Measurements from ENCODE around the gene MRPS27.

The MRPS27 gene

GRCh38 chr5:72286798-72287197 lies 33.2 kb downstream of the MRPS27 start:
- no peak for DNase-seq

DNA sequence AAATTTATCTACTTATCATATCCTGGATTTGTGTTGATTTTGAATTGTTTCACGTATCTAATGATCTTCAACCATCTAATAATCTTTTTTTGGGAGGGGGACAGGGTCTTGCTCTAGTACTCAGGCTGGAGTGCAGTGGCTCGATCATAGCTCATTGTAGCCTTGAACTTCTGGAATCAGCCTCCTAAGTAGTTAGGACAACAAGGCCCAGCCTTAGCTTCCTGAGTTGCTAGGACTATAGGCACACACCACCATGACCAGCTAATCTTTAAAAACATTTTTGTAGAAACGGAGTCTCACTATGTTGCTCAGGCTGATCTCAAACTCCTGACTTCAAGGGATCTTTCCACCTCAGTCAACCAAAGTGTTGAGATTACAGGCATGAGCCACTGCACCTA lies 34.6 kb downstream of the MRPS27 start:
- no peak for DNase-seq

GRCh38 chr5:72284559-72285423 lies 35.2 kb downstream of the MRPS27 start:
- peak; percentile 17 for DNase-seq

DNA sequence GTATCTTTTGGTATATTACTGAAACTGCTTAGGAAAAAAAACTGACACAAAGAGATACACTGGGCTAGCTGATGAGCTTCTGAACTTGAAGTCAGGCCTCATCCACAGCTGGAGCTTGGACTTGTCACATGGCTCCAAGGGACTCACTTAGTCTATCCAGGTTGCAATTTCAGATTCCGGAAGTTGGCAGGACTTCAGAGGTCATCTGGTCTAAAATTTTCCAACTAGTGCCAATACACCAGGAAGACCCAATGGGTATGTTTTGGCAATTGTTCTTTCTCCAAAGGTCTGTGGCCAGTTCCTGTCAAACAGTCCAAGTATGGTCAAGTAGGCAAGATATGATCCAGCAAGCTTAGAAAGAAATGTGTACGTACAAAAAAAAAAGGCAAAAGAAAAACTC lies 36.7 kb downstream of the MRPS27 start:
- DNase-seq, result peak; percentile 55

GRCh38 chr5:72282878-72283277 lies 37.2 kb downstream of the MRPS27 start:
- DNase-seq, result peak; percentile 62

DNA sequence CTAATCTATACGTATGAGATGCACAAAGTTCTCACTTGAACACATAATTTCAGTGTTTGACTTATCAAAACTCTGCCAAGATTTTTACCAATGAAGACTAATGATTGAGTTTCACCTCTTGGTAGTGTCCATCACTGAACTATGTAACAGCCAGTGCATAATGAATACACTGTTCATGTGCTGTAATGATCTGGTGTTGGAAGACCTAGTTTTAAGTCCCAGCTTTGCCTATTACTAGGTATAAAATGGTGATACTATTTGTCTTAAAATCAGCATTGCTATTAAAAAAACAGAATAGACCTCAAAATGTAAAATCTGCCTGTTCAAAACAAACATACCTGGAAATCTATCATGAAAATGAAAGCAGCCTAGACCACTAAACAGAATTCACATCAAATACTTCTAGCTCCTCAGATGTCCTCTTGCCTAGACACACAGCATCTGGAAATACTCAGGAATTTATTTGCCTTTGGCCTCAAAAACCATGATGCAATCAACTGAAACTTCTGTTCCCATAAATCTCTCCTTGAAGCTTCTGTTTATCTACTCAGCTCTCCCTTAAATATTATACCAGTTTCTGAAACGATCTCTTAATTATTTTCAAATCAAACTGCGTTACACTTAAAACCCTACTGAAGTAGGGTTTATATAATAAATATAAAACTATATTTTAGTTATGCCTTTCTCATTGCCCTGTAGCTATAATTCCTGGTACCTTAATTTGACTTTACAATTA lies 38.1 kb downstream of the MRPS27 start:
- peak; percentile 92 for DNase-seq

DNA sequence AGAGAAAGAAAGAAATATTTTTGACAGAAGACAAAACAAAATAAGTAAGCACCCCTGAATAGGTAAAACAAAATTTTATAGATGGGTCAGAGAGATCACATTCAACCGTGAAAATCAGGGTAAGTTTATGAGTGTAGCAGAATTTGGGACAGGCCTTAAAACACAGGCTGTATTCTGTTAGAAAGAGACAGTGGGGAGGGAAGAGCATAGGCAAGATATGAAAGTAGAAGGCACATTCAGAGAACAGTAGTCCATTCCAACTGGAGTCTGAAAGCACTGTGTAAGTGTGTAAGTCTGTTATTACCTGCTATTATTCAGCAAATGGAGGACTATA lies 38.6 kb downstream of the MRPS27 start:
- DNase-seq, result peak; percentile 57

DNA sequence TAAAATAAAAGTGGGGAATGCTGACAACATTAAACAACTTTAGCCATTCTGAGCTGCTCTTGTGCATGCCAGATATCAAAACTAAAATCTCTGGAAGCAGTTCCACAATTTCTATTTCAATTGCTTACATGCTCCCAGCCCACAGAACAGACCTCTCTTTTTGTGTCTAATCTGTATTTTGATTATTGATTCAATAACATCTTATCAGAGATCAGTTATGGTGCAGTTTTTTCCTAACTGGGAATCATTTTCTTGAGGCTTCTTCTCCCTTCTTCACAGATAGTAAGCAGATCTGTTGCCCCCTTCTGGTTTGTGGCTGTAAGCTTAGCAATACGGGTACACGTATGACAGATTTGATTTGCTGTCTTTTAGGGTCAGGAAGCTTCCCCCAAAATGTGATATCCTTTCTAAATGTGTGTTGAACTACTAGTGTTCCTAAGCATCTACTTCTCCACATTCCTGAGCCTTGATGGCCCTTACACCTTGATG lies 39.4 kb downstream of the MRPS27 start:
- DNase-seq, result peak; percentile 79

DNA sequence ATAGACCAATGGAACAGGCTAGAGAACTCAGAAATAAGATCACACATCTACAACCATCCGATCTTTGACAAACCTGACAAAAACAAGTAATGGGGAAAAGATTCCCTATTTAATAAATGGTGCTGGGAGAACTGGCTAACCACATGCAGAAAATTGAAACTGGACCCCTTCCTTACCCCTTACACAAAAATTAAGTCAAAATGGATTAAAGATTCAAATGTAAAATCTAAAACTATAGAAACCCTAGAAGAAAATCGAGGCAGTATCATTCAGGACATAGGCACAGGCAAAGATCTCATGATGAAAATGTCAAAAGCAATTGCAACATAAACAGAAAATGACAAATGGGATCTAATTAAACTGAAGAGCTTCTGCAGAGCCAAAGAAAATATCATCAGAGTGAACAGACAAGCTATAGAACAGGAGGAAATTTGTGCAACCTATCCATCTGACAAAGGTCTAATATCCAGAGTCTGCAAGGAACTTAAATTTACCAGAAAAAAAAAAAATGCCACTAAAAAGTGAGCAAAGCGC lies 43.8 kb downstream of the MRPS27 start:
- DNase-seq, result no peak

- no peak for DNase-seq
Measured at GRCh38 chr5:72273547-72273946, 46.5 kb downstream of the MRPS27 start.

DNA sequence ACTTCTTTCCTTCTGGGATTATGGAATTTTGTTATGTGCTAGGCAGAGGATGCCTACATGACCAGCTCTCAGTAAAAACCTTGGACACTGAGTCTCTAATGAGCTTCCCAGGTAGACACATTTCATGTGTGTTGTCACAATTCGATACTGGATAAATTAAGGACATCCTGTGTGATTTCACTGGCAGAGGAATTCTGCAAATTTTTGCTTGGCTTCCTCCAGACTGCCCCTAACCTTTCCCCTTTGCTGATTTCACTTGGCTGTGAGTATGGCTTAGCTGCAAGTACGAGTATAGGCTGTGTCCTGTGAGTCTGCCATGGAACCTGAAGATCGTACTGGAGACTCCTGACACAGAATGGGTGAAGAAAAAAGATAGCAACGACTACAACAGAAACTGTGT lies 47.6 kb downstream of the MRPS27 start:
- DNase-seq, result no peak

DNA sequence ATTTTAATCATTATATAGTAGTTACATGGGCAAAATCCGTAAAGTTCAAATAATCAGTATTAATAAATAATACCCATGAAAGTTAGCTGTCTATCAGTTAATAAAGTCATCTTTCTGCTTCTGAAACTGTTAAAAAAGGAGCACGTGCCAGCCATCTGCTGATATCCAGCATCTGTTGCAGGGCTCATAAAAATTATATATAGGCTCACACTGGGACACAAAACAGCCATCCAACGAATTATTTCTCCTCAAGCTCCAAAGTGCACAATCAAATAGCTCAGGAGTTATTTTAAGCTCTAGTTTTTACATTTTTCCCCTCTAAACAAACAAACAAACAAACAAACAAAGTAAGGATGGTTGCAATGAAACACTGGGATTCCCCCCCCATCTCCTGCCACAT lies 48.3 kb downstream of the MRPS27 start:
- no peak for DNase-seq

DNA sequence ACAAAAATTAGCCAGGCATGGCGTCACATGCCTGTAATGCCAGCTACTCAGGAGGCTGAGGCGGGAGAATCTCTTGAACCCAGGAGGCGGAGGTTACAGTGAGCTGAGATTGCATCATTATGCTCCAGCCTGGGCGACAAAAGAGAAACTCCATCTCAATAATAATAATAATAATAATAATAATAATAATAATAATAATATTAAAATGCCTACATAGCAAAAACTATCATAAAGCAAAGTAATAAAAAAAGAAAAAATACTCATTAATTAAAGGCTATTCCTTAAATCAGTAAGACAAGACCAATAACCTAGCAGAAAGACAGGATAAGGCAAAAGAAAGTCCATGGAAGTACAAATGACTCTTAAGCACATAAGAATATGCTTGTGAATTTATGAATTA lies 50.0 kb downstream of the MRPS27 start:
- no peak for DNase-seq

GRCh38 chr5:72269411-72269780 lies 50.6 kb downstream of the MRPS27 start:
- DNase-seq, result no peak

- DNase-seq, result peak; percentile 71
Measured at GRCh38 chr5:72268753-72269410, 51.2 kb downstream of the MRPS27 start.

DNA sequence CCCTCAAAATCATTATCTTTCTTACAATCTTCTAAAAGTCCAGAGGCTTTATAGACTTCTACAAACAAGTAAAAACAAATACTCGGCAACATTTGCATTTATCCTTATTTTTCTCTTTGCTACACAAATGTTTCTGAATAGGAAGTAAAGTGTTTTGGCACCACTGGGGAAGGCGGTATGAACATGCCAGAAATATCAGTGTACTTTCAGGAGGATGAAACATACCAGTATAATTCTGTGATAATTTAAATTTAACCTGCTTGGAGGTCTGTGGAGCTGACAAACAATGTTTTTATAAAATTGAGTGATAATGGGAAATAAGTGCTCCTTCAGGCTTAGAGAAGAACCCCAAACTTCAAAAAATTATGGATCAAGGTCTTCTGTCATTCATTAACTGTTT lies 51.8 kb downstream of the MRPS27 start:
- no peak for DNase-seq

GRCh38 chr5:72267685-72268084 lies 52.4 kb downstream of the MRPS27 start:
- DNase-seq, result no peak

- no peak for DNase-seq
Measured at GRCh38 chr5:72266862-72267261, 53.2 kb downstream of the MRPS27 start.

DNA sequence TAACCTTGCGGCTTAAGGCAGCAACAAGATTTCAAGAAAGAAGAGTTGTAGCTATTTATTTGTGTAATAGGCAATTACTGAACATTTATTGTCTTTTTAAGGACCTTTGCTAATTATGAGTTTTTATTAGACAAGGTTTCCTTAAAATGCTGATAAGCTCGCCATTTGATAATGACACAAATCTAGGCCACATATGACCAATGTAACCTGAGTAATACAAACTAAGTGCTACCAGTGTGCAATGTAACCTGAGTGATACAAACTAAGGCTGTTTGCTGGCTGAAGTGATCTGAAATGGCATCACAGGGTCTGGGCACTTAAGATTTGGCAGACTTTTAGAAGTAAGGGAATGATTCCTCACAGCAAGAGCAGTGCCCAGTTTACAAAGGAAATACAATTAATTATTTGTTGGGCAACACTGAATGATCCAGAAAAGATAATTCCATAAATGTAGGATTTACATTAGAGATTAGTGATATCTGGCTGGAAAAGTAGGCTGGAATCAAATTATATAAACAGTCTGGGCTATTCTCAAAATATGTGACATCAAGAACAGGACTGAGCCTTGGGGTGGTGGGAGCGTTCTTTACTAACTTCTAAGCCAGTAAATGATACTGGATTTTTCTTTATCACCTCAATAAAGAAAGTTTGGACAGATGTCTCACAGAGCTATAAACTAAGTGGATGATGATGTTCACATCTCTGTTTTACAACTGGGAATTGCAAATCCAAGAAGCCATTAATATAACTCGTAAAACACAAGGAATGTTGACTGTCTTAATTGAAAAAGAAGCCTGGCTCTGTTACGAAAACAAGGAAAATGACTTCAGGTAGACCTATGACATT lies 54.8 kb downstream of the MRPS27 start:
- DNase-seq, result no peak

- peak; percentile 40 for DNase-seq
Measured at GRCh38 chr5:72256536-72256935, 63.5 kb downstream of the MRPS27 start.

- DNase-seq, result no peak
Measured at GRCh38 chr5:72255670-72256069, 64.4 kb downstream of the MRPS27 start.

GRCh38 chr5:72255237-72255636 lies 64.8 kb downstream of the MRPS27 start:
- DNase-seq, result no peak

Data from OCI-M1 (cell line).